Measurements from ENCODE around the gene SYNDIG1. TPM values are rescaled to one million over a fixed set of nuclear protein-coding genes. Genes with fewer than 3 reads are reported as not detected.

SYNDIG1 gene
- total RNA-seq, 2 experiments from 2014 or later: not detected

DNA sequence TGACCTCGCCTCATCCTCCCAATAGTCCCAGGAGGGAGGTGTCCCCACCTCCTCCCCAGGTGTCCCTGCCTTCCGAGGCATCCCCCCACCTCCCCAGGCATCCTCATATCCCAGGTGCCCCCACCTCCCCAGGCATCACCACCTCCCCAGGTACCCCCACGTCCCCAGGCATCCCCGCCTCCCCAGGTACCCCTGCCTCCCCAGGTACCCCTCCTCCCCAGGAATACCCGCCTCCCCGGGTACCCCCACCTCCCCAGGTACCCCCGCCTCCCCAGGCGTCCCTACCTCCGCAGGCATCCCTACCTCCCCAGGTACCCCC is 198.9 kb downstream of the SYNDIG1 start:
- Histone ChIP-seq H2AFZ (ENCODE audit: low read length) (no peak overlapping the region), H3K9me3 (ENCODE audit: low read length) (no peaks in the 10 kb centered on the region), H3K36me3 (ENCODE audit: insufficient read depth, low read length) (no peaks in the 10 kb centered on the region), H4K20me1 (ENCODE audit: insufficient read depth, low read length) (no peaks in the 10 kb centered on the region), H3K9me2 (ENCODE audit: insufficient read depth, low read length) (no peaks in the 10 kb centered on the region), H3K4me2 (ENCODE audit: low read length) (no peak overlapping the region), H3K4me3 (ENCODE audit: low read depth, low read length, poor library complexity, severe bottlenecking) (no peak overlapping the region), H3K4me1 (ENCODE audit: insufficient read depth, low read length, poor library complexity, severe bottlenecking) (no peaks in the 10 kb centered on the region), H3K27ac (ENCODE audit: low read depth, low read length, poor library complexity, severe bottlenecking) (no peak overlapping the region), H3K79me2 (ENCODE audit: insufficient read depth, low read depth, low read length) (no peaks in the 10 kb centered on the region)
- no peak for DNase-seq (ENCODE audit: low spot score)
- ChIA-PET POLR2A (interaction anchor here (0.7 kb wide), 1 partner anchor 18 kb away, joined by 3 read pairs; no protein-coding TSS in a partner anchor), CTCF (ENCODE audit: unreplicated experiment) (no interaction called here)
- intact Hi-C loops (cut with micrococcal nuclease; ENCODE audit: unreplicated experiment): no loop called here
- BruUV-seq (replicated peaks): no TSS peak
- TF ChIP-seq, protein P1, sequence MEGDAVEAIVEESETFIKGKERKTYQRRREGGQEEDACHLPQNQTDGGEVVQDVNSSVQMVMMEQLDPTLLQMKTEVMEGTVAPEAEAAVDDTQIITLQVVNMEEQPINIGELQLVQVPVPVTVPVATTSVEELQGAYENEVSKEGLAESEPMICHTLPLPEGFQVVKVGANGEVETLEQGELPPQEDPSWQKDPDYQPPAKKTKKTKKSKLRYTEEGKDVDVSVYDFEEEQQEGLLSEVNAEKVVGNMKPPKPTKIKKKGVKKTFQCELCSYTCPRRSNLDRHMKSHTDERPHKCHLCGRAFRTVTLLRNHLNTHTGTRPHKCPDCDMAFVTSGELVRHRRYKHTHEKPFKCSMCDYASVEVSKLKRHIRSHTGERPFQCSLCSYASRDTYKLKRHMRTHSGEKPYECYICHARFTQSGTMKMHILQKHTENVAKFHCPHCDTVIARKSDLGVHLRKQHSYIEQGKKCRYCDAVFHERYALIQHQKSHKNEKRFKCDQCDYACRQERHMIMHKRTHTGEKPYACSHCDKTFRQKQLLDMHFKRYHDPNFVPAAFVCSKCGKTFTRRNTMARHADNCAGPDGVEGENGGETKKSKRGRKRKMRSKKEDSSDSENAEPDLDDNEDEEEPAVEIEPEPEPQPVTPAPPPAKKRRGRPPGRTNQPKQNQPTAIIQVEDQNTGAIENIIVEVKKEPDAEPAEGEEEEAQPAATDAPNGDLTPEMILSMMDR (conservative IDR thresholded peaks at IDR 0.05; ENCODE audit: low read length): no peak
- no peak for TF ChIP-seq EZH2phosphoT487 (IDR thresholded peaks at IDR 0.05; ENCODE audit: borderline replicate concordance, low read depth, low read length)

DNA sequence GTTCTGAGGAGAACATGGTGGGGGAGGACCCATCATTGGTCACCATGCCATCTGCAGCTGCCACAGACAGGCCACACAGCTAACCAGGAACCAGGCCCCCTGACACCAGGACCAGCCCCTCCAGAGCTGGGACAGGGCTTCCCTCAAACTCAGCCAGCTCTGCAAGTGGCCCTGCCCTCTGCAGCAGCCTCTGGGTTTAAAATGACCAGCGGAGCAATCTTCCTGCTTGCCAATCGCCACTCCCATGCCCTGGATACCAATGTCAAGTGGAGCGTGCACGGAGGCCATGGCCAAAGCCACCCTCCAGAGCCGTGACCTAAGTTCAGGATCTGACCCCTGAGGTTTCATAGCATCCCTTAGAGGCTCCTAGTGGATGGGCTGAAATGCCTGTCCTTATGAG is 199.4 kb downstream of the SYNDIG1 start:
- Histone ChIP-seq H3K4me1 (ENCODE audit: insufficient read depth, low read length, poor library complexity, severe bottlenecking) (no peaks in the 10 kb centered on the region), H3K9me3 (ENCODE audit: low read length) (no peaks in the 10 kb centered on the region), H2AFZ (ENCODE audit: low read length) (no peak overlapping the region), H3K4me3 (ENCODE audit: low read depth, low read length, poor library complexity, severe bottlenecking) (no peak overlapping the region), H3K9me2 (ENCODE audit: insufficient read depth, low read length) (no peaks in the 10 kb centered on the region), H3K79me2 (ENCODE audit: insufficient read depth, low read depth, low read length) (no peaks in the 10 kb centered on the region), H3K36me3 (ENCODE audit: insufficient read depth, low read length) (no peaks in the 10 kb centered on the region), H3K27ac (ENCODE audit: low read depth, low read length, poor library complexity, severe bottlenecking) (no peak overlapping the region), H3K4me2 (ENCODE audit: low read length) (no peak overlapping the region), H4K20me1 (ENCODE audit: insufficient read depth, low read length) (no peaks in the 10 kb centered on the region)
- intact Hi-C loops (cut with micrococcal nuclease; ENCODE audit: unreplicated experiment): no loop called here
- ChIA-PET POLR2A (interaction anchor here (0.7 kb wide), 1 partner anchor 18 kb away, joined by 3 read pairs; no protein-coding TSS in a partner anchor), CTCF (ENCODE audit: unreplicated experiment) (no interaction called here)
- no peak for DNase-seq (ENCODE audit: low spot score)
- TF ChIP-seq, protein P1 (conservative IDR thresholded peaks at IDR 0.05; ENCODE audit: low read length): no peak
- no peak for TF ChIP-seq EZH2phosphoT487 (IDR thresholded peaks at IDR 0.05; ENCODE audit: borderline replicate concordance, low read depth, low read length)
- no TSS peak for BruUV-seq (replicated peaks)

DNA sequence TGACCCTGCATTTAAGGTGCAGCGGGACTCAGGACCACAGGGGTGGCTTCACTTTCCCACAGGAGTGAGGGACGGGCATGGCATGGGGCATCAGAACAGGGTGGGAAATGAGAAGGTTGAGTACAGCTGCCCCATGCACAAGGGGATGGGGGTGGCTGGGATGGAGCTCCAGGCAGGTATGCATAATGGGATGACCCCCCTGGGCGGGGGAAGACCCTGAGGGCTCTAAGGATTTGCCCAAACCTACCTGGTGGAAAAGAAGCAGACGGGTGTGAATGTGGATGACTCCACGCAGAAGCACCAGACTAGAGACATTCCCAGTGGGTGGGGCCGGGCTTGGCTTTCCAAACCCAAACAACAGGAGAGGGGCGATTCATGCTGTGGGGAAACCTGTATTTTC is 200.3 kb downstream of the SYNDIG1 start:
- Histone ChIP-seq H3K9me2 (ENCODE audit: insufficient read depth, low read length) (no peaks in the 10 kb centered on the region), H3K27ac (ENCODE audit: low read depth, low read length, poor library complexity, severe bottlenecking) (no peak overlapping the region), H4K20me1 (ENCODE audit: insufficient read depth, low read length) (no peaks in the 10 kb centered on the region), H3K4me1 (ENCODE audit: insufficient read depth, low read length, poor library complexity, severe bottlenecking) (no peaks in the 10 kb centered on the region), H3K36me3 (ENCODE audit: insufficient read depth, low read length) (no peaks in the 10 kb centered on the region), H3K9me3 (ENCODE audit: low read length) (no peaks in the 10 kb centered on the region), H2AFZ (ENCODE audit: low read length) (no peak overlapping the region), H3K79me2 (ENCODE audit: insufficient read depth, low read depth, low read length) (no peaks in the 10 kb centered on the region), H3K4me2 (ENCODE audit: low read length) (no peak overlapping the region), H3K4me3 (ENCODE audit: low read depth, low read length, poor library complexity, severe bottlenecking) (no peak overlapping the region)
- TF ChIP-seq EZH2phosphoT487 (IDR thresholded peaks at IDR 0.05; ENCODE audit: borderline replicate concordance, low read depth, low read length): no peak
- TF ChIP-seq, protein P1 (conservative IDR thresholded peaks at IDR 0.05; ENCODE audit: low read length): no peak
- POLR2A ChIA-PET: no interaction called here
- CTCF ChIA-PET (ENCODE audit: unreplicated experiment): no interaction called here
- no TSS peak for BruUV-seq (replicated peaks)
- DNase-seq (ENCODE audit: low spot score): no peak
- intact Hi-C loops (cut with micrococcal nuclease; ENCODE audit: unreplicated experiment): no loop called here
